DOHH2 (cell line): ENCODE results near the gene TCF7.
"Not testable (repeated sequence)": the region's sequence is repeated elsewhere in the genome, so short reads cannot be mapped to it uniquely, and the experiment has no call there.

Experiments
- H3F3A ChIP-seq: fragments of 200-600 bp; sonication (generic), shearing (Covaris generic); 2 replicates; pipeline ENCODE4 v1.6.0; 2016; ENCODE audit warnings: antibody characterized with exemption, mild to moderate bottlenecking; ENCODE audit not compliant: control insufficient read depth, insufficient read depth
- H3K27ac ChIP-seq: fragments of 200-600 bp; sonication (generic); 2 replicates; pipeline ENCODE4 v1.5.1; 2014; ENCODE audit warnings: low read depth, mild to moderate bottlenecking, low read length, moderate library complexity
- H3K27me3 ChIP-seq: fragments of 200-600 bp; sonication (generic); 2 replicates; pipeline ENCODE4 v1.6.1; 2014; ENCODE audit warnings: mild to moderate bottlenecking, low read length, mixed read lengths; ENCODE audit not compliant: control insufficient read depth
- H3K36me3 ChIP-seq: fragments of 200-600 bp; sonication (generic); 2 replicates; pipeline ENCODE4 v1.6.1; 2014; ENCODE audit warnings: mild to moderate bottlenecking, low read length, moderate library complexity, mixed read lengths; ENCODE audit not compliant: control insufficient read depth
- H3K4me1 ChIP-seq: fragments of 200-600 bp; sonication (generic); 2 replicates; pipeline ENCODE4 v1.6.1; 2014; ENCODE audit warnings: mild to moderate bottlenecking, low read length, mixed read lengths; ENCODE audit not compliant: control insufficient read depth
- H3K4me2 ChIP-seq: fragments of 200-600 bp; sonication (generic); 2 replicates; pipeline ENCODE4 v1.6.0; 2014; ENCODE audit warnings: mild to moderate bottlenecking, low read length, moderate library complexity
- H3K4me3 ChIP-seq: fragments of 200-600 bp; sonication (generic); 2 replicates; pipeline ENCODE4 v1.5.1; 2014; ENCODE audit warnings: mild to moderate bottlenecking, low read length, mixed read lengths
- H3K79me2 ChIP-seq: fragments of 200-600 bp; sonication (generic); 2 replicates; pipeline ENCODE4 v1.6.1; 2014; ENCODE audit warnings: mild to moderate bottlenecking, low read length, mixed read lengths; ENCODE audit not compliant: control insufficient read depth
- H3K9me2 ChIP-seq: fragments of 200-600 bp; sonication (generic); replicated peaks from 2 replicates; pipeline ENCODE4 v1.6.1; 2014; ENCODE audit warnings: mild to moderate bottlenecking, low read length, mixed read lengths; ENCODE audit not compliant: control insufficient read depth
- H3K9me3 ChIP-seq: fragments of 200-600 bp; sonication (generic); 2 replicates; pipeline ENCODE4 v1.6.1; 2014; ENCODE audit warnings: antibody characterized with exemption, low read length, mixed read lengths; ENCODE audit not compliant: control insufficient read depth, insufficient read depth
- H4K20me1 ChIP-seq: fragments of 200-600 bp; sonication (generic); 2 replicates; pipeline ENCODE4 v1.6.0; 2014; ENCODE audit warnings: low read depth, mild to moderate bottlenecking, antibody characterized with exemption, low read length, moderate library complexity; ENCODE audit not compliant: control insufficient read depth, insufficient read depth
- EZH2phosphoT487 ChIP-seq: fragments of 200-600 bp; sonication (generic); IDR thresholded peaks from 2 replicates; pipeline ENCODE4 v1.6.1; 2017; ENCODE audit warnings: borderline replicate concordance, mild to moderate bottlenecking, antibody characterized with exemption, low read length, moderate library complexity, mixed read lengths
- TF ChIP-seq, protein P1 (sequence below): fragments of 200-600 bp; sonication (generic); IDR thresholded peaks from one replicate; pipeline ENCODE4 v1.5.1; 2014; ENCODE audit warnings: antibody characterized with exemption, mild to moderate bottlenecking, low read depth, low read length; ENCODE audit not compliant: poor library complexity, severe bottlenecking

The TCF7 gene

DNA sequence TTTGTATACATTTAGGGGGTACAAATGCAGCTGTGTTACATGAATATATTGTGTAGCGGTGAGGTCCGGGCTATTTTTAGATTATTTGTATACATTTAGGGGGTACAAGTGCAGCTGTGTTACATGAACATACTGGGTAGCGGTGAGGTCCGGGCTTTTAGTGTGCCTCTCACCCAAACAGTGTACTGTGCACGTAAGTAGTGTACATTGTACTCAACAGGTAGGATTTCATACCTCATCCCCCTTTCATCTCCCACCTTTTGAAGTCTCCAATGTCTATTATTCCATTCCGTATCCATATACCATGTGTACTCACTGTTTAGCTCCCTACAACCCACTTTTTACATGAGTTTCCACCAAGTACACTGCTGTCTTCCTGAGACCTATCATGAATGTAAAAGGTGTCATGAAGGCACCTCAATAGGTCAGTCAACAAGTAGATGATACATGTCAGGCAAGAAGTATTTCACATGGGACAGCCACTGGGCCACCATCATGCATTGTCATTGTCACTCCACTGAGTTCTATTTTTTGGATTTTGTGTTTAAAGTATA is 34.6 kb downstream of the TCF7 start:
- H4K20me1 ChIP-seq, result peaks cover 14% of the 10 kb centered on the region; the same call in 1 of the 2 replicates
- H3K4me3 ChIP-seq, result no peak overlapping the region
- H3F3A ChIP-seq, result peaks cover 4% of the 10 kb centered on the region; the same call in 1 of the 2 replicates
- no peak overlapping the region for H3K27ac ChIP-seq
- no peaks in the 10 kb centered on the region for H3K27me3 ChIP-seq
- H3K9me3 ChIP-seq, result no peaks in the 10 kb centered on the region
- no peak overlapping the region for H3K4me2 ChIP-seq
- no peaks in the 10 kb centered on the region for H3K4me1 ChIP-seq
- TF ChIP-seq, protein P1, sequence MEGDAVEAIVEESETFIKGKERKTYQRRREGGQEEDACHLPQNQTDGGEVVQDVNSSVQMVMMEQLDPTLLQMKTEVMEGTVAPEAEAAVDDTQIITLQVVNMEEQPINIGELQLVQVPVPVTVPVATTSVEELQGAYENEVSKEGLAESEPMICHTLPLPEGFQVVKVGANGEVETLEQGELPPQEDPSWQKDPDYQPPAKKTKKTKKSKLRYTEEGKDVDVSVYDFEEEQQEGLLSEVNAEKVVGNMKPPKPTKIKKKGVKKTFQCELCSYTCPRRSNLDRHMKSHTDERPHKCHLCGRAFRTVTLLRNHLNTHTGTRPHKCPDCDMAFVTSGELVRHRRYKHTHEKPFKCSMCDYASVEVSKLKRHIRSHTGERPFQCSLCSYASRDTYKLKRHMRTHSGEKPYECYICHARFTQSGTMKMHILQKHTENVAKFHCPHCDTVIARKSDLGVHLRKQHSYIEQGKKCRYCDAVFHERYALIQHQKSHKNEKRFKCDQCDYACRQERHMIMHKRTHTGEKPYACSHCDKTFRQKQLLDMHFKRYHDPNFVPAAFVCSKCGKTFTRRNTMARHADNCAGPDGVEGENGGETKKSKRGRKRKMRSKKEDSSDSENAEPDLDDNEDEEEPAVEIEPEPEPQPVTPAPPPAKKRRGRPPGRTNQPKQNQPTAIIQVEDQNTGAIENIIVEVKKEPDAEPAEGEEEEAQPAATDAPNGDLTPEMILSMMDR, result no peak
- TF ChIP-seq EZH2phosphoT487, result no peak
- H3K79me2 ChIP-seq, result peaks cover 14% of the 10 kb centered on the region
- H3K9me2 ChIP-seq, result no peaks in the 10 kb centered on the region
- peaks cover 79% of the 10 kb centered on the region for H3K36me3 ChIP-seq

- H3K4me2 ChIP-seq, result no peak overlapping the region
- H3K4me3 ChIP-seq, result no peak overlapping the region
- H3K9me2 ChIP-seq, result no peaks in the 10 kb centered on the region
- H3K4me1 ChIP-seq, result no peaks in the 10 kb centered on the region
- H3K9me3 ChIP-seq, result no peaks in the 10 kb centered on the region
- peaks cover 81% of the 10 kb centered on the region for H3K36me3 ChIP-seq
- H3F3A ChIP-seq, result peaks cover 4% of the 10 kb centered on the region; the same call in 1 of the 2 replicates
- H4K20me1 ChIP-seq, result peaks cover 14% of the 10 kb centered on the region; the same call in 1 of the 2 replicates
- no peak for TF ChIP-seq EZH2phosphoT487
- TF ChIP-seq, protein P1, result no peak
- peaks cover 15% of the 10 kb centered on the region for H3K79me2 ChIP-seq
- H3K27ac ChIP-seq, result no peak overlapping the region
- H3K27me3 ChIP-seq, result no peaks in the 10 kb centered on the region
Observed at GRCh38 chr5:134149571-134150303, 35.3 kb downstream of the TCF7 start.

DNA sequence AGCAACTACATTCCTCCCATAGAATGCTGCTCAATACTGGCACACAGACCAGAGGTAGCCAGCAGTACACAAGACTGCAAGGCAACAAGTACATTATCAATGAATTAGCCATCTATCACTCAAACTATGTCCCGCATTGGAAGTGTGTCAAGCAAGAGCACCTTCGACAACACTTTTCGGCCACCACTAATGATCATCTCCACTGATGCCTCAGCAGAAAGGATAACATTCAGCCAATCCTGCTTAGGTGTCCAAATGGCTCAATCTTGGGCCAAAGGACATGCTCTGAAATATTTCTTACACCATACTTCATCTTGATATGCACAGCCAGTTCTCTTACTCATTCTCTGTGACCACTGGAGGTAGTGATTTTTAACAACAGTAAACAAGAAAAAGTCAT is 37.2 kb downstream of the TCF7 start:
- peaks cover 4% of the 10 kb centered on the region; the same call in 1 of the 2 replicates for H3F3A ChIP-seq
- peaks cover 8% of the 10 kb centered on the region; the same call in 1 of the 2 replicates for H3K79me2 ChIP-seq
- peaks cover 15% of the 10 kb centered on the region; the same call in 1 of the 2 replicates for H4K20me1 ChIP-seq

GRCh38 chr5:134152173-134152832 is 37.8 kb downstream of the TCF7 start:
- Histone ChIP-seq H3K36me3 (peaks cover 82% of the 10 kb centered on the region), H4K20me1 (peaks cover 15% of the 10 kb centered on the region; the same call in 1 of the 2 replicates)

More for the DNA sequence above, 37.2 kb downstream of the TCF7 start:
- Histone ChIP-seq H3K36me3 (peaks cover 82% of the 10 kb centered on the region), H3K27me3 (no peaks in the 10 kb centered on the region), H3K4me3 (no peak overlapping the region), H3K9me3 (no peaks in the 10 kb centered on the region), H3K4me1 (no peaks in the 10 kb centered on the region), H3K4me2 (no peak overlapping the region), H3K27ac (no peak overlapping the region), H3K9me2 (no peaks in the 10 kb centered on the region)
- TF ChIP-seq, protein P1, result no peak
- no peak for TF ChIP-seq EZH2phosphoT487

More at GRCh38 chr5:134152173-134152832, 37.8 kb downstream of the TCF7 start:
- H3F3A ChIP-seq, H3K9me2 ChIP-seq, H3K4me3 ChIP-seq, H3K27me3 ChIP-seq, H3K27ac ChIP-seq, H3K4me2 ChIP-seq, H3K4me1 ChIP-seq, H3K79me2 ChIP-seq, H3K9me3 ChIP-seq: not testable (repeated sequence)
